Activated T-helper 9 cell treated with anti-CD3 and anti-CD28 coated beads, Interleukin-2, amount 50 U/mL, for 16 hours (primary cell): Measurements from ENCODE around the gene MACROD2.

Source experiments
- DNase-seq: peaks from one replicate; pipeline ENCODE4 v3.0.0-alpha.2; 2020; ENCODE audit warnings: low read depth

Gene MACROD2

GRCh38 chr20:14582855-14583254, 587.5 kb downstream of the MACROD2 start:
- no peak for DNase-seq

- no peak for DNase-seq
Measured at GRCh38 chr20:14583413-14583812, 588.1 kb downstream of the MACROD2 start.

GRCh38 chr20:14589383-14589782, 594.1 kb downstream of the MACROD2 start:
- DNase-seq: no peak

GRCh38 chr20:14595051-14595450, 599.7 kb downstream of the MACROD2 start:
- no peak for DNase-seq

GRCh38 chr20:14597206-14597715, 601.9 kb downstream of the MACROD2 start:
- no peak for DNase-seq

GRCh38 chr20:14599613-14600012, 604.3 kb downstream of the MACROD2 start:
- no peak for DNase-seq

GRCh38 chr20:14600527-14600926, 605.2 kb downstream of the MACROD2 start:
- DNase-seq: no peak

- DNase-seq: no peak
Measured at GRCh38 chr20:14604143-14604542, 608.8 kb downstream of the MACROD2 start.

GRCh38 chr20:14609328-14610221, 614.3 kb downstream of the MACROD2 start:
- no peak for DNase-seq

GRCh38 chr20:14611479-14611878, 616.2 kb downstream of the MACROD2 start:
- no peak for DNase-seq

GRCh38 chr20:14612391-14612790, 617.1 kb downstream of the MACROD2 start:
- no peak for DNase-seq

- DNase-seq: no peak
Measured at GRCh38 chr20:14616003-14616402, 620.7 kb downstream of the MACROD2 start.

- DNase-seq: no peak
Measured at GRCh38 chr20:14617123-14617522, 621.8 kb downstream of the MACROD2 start.

GRCh38 chr20:14619411-14619810, 624.1 kb downstream of the MACROD2 start:
- DNase-seq: no peak

GRCh38 chr20:14622796-14623195, 627.5 kb downstream of the MACROD2 start:
- DNase-seq: no peak

GRCh38 chr20:14631011-14631410, 635.7 kb downstream of the MACROD2 start:
- DNase-seq: no peak

GRCh38 chr20:14632906-14633305, 637.6 kb downstream of the MACROD2 start:
- no peak for DNase-seq

GRCh38 chr20:14633507-14633906, 638.2 kb downstream of the MACROD2 start:
- no peak for DNase-seq

- no peak for DNase-seq
Measured at GRCh38 chr20:14634665-14635064, 639.3 kb downstream of the MACROD2 start.

GRCh38 chr20:14637441-14637840, 642.1 kb downstream of the MACROD2 start:
- DNase-seq: no peak

GRCh38 chr20:14643146-14643545, 647.8 kb downstream of the MACROD2 start:
- DNase-seq: no peak

GRCh38 chr20:14643556-14643955, 648.2 kb downstream of the MACROD2 start:
- DNase-seq: no peak

- DNase-seq: no peak
Measured at GRCh38 chr20:14644306-14645097, 649.2 kb downstream of the MACROD2 start.
